ENCODE results near the gene ADSS1.

Gene ADSS1

DNA sequence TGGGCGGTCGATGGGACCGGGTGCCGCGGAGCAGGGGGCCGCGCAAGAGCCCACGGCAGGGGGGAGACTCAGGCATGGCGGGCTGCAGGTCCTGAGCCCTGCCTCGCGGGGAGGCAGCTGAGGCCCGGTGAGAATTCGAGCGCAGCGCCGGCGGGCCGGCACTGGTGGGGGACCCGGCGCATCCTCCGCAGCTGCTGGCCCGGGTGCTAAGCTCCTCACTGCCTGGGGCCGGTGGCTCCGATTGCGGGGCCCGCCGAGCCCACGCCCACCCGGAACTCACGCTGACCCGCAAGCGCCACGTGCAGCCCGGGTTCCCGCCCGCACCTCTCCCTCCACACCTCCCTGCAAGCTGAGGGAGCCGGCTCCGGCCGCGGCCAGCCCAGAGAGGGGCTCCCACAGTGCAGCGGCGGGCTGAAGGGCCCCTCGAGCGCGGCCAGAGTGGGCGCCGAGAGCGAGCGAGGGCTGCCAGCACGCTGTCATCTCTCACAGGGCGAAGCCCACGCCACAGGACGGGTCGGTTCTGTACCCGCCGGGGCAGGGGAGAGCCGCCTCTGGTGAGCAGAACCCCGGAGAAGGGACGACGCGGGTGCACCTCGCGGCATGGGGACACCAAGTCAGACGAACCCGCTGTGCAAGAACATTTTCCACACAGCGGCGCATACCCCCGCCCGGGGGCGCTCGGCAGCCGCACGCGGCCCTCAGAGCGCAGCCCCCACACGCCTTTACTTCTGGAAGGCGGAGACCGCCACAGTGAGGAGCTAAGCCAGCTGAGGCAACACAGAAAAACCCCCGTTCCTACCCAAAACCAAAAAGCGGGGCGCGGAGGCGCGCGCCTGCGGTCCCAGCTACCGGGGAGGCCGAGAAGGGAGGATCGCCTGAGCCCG, 27.8 kb downstream of the ADSS1 start:
- TF ChIP-seq, protein P1, sequence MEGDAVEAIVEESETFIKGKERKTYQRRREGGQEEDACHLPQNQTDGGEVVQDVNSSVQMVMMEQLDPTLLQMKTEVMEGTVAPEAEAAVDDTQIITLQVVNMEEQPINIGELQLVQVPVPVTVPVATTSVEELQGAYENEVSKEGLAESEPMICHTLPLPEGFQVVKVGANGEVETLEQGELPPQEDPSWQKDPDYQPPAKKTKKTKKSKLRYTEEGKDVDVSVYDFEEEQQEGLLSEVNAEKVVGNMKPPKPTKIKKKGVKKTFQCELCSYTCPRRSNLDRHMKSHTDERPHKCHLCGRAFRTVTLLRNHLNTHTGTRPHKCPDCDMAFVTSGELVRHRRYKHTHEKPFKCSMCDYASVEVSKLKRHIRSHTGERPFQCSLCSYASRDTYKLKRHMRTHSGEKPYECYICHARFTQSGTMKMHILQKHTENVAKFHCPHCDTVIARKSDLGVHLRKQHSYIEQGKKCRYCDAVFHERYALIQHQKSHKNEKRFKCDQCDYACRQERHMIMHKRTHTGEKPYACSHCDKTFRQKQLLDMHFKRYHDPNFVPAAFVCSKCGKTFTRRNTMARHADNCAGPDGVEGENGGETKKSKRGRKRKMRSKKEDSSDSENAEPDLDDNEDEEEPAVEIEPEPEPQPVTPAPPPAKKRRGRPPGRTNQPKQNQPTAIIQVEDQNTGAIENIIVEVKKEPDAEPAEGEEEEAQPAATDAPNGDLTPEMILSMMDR (IDR thresholded peaks at IDR 0.05; ENCODE audit: borderline replicate concordance, insufficient read depth, low read depth, low read length) = no peak
- H3K4me3 ChIP-seq (ENCODE audit: low read depth, low read length) = peak overlapping the region; percentile 67

DNA sequence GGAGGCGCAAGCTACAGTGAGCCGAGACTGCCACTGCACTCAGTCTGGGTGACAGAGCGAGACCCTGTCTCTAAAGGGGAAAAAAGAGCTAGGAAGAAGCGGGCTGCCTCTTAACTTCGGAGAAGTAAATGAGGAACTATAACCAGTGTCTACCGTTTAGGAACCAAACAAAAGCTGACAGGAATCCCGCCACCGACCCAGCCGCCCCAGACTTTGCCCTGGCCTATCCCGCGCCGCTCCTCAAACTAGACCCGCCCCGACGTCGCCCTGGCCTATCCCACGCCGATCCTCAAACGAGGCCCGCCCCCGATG, 28.4 kb downstream of the ADSS1 start:
- peak overlapping the region; percentile 67 for H3K4me3 ChIP-seq (ENCODE audit: low read depth, low read length)
- TF ChIP-seq, protein P1 (IDR thresholded peaks at IDR 0.05; ENCODE audit: borderline replicate concordance, insufficient read depth, low read depth, low read length) = no peak

DNA sequence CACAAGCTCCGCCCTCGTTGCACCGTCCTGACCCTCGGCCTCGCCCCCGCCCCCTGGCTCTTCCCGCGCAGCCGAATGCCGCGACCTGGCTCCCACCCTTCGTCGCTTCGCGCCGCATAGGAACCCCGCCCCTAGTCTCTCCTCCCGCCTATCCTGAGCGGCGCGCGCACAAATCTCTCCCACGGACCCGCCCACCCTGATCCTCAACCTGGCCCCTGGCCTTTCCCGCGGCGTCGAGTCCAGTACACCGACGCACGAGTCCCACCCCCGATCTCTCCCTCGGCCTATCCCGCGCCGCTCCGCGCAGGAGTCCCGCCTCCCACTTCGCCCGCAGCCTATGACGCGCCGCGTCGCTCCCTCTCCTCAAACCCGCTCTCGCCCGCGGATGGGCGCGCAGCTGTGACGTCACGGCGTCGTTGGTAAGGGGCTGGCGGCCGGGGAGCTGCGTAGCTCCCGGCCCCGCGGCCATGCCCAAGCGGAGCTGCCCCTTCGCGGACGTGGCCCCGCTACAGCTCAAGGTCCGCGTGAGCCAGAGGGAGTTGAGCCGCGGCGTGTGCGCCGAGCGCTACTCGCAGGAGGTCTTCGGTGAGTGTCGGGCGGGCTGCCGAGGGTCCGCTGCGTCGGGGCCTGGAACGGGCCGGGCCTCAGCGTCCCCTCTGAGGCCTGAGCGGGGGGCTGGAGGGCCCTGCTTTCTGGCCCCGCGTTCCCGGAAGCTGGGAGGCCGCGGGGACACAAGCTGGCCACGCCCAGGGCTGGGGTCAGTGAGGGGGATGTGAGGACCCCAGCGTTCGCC, 28.9 kb downstream of the ADSS1 start, which contains the start of gene SIVA1:
SIVA1 (plus strand) TSS at position 413 of the 793 bp plus-strand sequence; CDS start at position 468, 55 bp downstream.
- TF ChIP-seq, protein P1 (IDR thresholded peaks at IDR 0.05; ENCODE audit: borderline replicate concordance, insufficient read depth, low read depth, low read length) = no peak
- H3K4me3 ChIP-seq (ENCODE audit: low read depth, low read length) = peak within 1 kb of the TSS; percentile 93

DNA sequence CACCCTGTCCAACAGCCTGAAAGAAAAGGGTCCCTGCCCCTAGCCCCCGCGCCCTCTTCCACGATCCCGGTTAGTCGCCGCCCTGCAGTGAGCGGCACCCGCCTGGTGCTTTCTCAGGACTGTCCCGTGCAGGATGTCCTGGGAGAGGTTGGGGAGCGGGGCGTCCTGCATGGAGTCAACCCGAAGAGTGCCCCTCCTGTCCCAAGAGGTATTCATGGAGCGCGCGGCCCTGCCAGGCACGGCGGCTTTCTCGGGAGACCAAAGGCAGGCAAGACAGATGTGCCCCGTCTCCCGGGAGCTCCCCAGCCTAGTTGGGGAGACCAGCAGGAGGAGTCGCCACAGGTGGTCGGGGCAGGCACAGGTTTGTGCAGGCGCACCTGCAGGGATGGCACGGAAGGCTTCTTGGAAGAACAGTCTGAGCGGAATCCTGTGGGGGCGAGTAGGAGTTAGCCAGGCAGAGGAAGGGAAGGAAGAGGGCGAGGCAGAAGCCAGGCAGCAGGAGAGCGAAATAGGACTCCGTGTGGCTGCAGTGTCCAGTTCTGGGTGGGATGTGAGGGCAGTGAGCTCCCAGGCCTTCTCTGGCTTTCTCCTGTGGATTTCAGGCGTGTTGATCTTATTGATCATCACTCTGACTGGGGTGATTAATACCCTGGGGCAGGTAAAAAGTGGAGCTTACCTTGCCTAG, 29.6 kb downstream of the ADSS1 start:
- TF ChIP-seq, protein P1 (IDR thresholded peaks at IDR 0.05; ENCODE audit: borderline replicate concordance, insufficient read depth, low read depth, low read length) = no peak
- peak overlapping the region; percentile 93 for H3K4me3 ChIP-seq (ENCODE audit: low read depth, low read length)

DNA sequence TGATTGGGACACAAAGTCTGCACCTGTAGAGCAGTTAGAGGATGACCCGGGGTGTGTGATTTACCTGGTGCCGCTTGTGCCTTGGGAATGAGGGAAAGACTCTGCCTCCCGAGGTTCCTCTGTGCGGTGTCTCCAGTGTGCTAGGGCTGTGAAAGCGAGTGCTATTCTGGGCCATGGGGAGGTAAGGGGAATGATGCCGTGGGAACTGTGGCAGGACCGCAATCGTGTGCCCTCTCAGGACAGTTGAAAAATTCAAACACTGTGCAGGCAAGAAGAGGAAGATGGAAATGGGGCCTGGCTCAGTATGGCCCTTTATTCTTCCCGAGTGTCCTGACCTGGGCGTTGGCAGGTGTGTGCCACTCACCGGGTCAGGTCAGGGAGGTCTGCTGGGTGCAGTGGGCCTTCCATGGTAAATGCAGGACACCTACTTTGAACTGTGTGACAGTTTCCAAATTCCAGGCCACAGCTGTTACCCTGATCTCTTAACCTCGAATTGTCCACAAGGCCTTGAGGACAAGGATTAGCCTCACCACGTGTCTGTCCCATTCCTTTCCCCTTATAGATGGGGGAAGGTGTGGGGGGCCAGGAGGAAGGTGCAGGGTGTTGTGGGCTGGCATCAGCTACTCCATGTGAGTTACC, 30.3 kb downstream of the ADSS1 start:
- peak overlapping the region; percentile 93 for H3K4me3 ChIP-seq (ENCODE audit: low read depth, low read length)
- TF ChIP-seq, protein P1 (IDR thresholded peaks at IDR 0.05; ENCODE audit: borderline replicate concordance, insufficient read depth, low read depth, low read length) = no peak

DNA sequence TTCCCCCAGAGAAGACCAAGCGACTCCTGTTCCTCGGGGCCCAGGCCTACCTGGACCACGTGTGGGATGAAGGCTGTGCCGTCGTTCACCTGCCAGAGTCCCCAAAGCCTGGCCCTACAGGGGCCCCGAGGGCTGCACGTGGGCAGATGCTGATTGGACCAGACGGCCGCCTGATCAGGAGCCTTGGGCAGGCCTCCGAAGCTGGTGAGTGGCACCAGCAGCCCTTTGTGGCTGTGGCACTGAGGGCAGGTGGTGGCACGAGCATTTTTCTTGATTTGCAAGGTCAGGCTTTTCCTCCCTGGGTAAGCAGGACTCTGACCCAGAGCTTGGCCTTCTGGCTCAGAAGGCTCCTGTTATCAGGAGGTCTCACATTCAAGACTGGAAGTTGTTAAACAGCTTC, 31.6 kb downstream of the ADSS1 start:
- TF ChIP-seq, protein P1 (IDR thresholded peaks at IDR 0.05; ENCODE audit: borderline replicate concordance, insufficient read depth, low read depth, low read length) = no peak
- H3K4me3 ChIP-seq (ENCODE audit: low read depth, low read length) = no peak overlapping the region

All from GM12875 (cell line).